HuH-7 (cell line): Measurements from ENCODE around the gene PGAP3.

Experiments used
- DNase-seq: peaks from one replicate; pipeline ENCODE4 v3.0.0; 2011; ENCODE audit warnings: low spot score

The PGAP3 gene

DNA sequence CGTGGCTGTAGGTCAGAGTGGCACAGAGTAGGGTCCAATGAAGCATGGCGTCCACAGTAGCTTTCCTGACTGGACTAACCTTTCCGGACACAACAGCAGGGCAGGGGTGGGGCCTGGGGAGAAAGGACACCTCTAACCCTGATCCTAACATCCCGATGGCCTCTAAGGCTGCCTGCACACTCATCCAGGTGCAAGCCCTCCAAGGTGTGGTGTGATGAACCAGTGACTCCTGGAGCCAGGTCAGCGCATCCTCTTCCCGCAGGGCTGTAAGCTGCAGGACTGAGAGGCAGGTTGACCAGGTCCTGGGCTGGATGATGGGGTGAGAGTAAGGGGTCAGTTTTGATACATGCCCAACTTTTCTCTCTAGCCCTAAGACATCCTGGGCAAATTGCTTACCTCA lies 8.9 kb upstream of the PGAP3 start:
- no peak for DNase-seq

DNA sequence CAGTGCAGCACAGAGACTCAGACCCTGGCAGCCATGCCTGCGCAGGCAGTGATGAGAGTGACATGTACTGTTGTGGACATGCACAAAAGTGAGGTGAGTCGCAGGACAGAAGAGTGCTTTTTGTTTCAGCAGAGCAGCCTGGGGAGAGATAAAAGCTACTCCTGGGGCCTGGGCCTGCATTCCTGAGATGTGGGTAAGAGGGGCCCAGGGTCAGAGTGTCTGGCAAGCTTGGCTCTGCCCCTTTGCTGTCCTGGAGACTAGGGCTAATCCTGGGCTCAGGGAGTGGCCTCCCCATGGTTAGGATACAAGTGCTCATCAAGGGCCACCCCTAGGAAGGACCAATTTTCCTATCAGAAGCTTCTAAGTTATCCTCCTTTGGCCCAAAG lies 7.2 kb upstream of the PGAP3 start:
- DNase-seq: no peak

DNA sequence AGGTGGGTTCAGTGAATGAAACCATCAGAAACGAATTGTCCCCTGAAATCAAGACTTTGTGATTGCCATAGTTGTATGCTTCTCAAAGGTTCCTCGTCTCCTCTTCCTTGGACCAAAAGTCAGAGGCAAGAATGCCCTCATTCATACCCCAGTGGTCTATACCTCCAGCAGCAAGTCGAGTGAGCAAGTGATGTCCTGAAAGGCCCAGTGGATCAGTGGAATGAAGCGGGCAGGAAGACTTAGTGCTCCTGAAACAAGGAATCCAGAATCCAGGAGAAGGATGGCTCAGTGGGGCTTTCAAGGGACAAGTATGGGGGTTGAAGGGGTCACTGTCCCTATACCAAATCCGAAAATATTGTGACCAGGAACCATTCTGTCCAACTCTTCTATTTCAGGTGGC lies 6.7 kb upstream of the PGAP3 start:
- DNase-seq: no peak

DNA sequence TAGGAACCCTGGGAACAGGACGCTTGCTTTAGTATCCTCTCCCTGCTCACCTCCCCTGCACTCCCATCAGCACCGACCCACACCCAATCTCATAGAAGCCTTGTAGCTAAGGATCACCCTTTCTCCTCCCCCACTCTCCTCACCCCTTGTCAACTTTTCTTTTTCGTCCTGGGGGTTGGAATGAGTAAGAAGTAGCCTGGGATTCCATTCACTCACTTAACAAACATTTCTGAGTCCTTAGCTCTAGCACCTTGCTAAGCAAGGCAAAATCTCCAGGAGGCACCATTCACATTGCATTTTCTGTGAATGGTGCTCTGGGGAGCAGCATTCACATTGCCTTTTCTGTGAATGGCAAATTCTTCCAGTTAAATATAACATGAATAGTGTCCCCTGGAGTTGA lies 1.1 kb upstream of the PGAP3 start:
- DNase-seq: no peak

DNA sequence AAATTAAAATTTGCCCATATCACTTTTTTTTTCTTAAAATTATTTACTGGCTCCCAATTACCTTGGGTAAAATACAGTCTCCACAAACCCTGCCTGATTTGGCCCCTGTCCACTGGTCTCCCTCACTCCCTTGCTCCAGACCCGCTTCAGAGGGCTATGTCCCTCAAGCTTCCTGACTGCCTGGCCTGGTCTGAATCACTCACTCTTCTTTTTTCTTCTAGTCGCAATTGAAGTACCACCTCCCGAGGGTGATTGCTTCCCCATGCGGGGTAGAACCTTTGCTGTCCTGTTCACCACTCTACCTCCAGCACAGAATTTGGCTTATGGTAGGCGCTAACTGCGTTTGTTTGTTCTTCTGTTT lies 598 bp upstream of the PGAP3 start:
- no peak for DNase-seq

DNA sequence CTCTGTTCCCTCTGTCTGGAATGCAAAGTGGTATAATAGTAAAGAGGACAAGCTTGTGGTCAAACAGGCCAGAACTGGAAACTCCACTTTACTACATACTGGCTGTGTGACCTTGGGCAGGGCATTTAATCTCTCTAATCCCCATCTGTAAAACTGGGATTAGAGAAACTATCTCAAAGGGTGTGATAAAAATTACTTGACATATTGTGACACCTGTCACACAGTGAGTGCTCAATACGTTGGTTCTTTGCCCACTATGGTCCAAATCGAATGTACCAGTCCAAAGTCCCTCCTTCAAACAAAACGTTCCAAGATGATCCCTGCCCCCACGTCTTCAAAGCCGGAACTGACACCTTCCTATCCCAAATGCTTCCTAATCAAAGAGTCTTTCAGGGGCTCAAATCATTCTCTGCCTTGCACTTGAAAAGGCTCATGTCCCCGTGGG lies 734 bp downstream of the PGAP3 start:
- no peak for DNase-seq

DNA sequence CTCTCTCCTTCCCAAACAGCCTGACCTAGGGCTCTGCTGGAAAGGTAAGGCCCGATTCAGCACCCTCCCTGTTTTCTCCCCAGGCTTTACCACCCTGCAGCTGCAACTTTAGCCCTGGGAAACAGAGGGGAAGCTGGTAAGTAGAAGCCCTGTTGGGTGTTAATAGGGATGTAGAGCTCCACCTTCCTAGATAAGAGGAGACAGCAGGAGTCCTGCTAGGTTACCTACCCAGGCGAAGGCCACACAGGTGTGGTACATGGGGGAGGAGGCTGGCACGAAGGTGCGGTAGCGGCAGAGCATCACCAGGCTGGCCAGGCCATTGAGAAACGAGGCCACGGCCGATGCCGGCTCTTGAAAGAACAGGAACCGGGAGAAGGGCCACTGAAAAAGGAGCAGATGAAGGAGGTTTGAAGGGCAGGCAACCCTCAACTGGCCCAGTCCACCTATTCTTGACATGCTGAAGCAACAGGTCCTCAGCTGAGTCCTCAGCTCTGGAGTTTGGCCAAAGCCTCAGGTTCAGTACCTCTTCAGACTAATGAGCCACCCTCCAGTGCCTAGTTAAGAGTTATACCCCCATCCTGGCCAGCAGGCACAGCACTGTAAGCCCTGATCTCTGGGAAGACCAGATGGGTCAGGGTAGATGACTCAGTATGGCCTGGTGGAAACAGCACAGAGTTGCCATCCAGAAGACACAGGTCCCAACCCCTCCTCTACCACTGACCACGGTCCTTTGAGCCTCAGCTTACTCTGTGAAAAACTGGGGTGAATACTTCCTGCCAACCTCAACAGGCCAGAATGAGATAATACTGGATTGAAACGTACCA lies 3.3 kb downstream of the PGAP3 start:
- DNase-seq: no peak

DNA sequence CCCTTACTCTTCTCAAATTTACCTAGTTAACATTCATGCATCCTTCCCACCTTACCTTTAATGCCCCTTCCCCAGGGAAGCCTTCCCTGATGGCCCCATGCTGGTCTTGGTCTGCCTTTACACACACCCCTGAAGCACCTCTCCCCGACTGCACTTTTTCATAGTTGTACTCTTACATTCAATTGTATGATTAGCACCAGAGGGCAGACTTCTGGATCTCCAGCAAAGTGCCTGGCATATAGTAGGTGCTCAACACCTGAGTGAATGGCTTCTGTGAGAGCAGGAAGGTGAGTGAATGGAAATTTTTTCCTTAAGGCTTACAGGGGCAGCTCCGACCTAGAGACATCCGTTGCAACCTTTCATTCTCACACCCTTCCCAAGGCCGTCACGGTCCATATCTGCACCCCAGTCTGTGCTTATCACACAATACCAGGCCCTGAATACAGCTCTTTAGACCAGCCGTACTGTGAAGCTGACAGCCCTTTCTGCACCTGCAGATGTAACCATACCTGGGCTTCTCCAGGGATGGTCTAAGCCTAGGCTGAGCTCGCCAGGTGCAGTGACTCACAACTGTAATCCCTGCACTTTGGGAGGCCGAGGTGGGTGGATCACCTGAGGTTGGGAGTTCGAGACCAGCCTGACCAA lies 4.4 kb downstream of the PGAP3 start:
- DNase-seq: no peak

DNA sequence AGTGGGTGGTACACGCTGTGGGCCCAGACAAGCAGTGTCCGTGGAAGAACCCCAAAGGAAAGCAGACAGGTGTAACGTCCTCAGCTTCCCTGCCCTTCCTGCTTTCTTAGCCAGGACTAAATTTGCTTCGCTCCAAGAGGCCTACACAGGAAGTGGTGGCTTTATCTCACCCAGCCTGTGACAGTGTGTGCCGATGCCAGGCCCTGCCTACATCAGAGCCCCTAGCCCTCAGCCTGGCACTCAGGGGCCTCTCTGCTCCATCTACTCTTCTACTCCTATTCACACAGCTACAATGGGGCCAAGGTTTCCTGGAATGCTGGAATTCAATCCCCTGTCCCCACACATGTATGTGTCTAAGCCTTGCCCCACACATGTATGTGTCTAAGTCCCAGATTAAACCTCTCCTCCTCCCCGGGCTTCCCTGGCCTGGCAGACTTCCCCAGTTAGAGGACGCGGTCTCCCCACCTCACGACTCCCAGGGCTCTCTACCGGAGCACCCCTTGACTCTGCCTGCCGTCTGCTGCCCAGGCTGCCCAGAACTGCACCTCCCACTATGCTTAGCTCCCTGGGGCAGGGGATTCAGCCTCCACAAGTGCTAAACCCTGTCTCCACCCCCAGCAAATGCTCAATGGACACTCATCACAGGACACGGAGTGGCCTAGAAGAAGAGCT lies 8.2 kb downstream of the PGAP3 start:
- no peak for DNase-seq

DNA sequence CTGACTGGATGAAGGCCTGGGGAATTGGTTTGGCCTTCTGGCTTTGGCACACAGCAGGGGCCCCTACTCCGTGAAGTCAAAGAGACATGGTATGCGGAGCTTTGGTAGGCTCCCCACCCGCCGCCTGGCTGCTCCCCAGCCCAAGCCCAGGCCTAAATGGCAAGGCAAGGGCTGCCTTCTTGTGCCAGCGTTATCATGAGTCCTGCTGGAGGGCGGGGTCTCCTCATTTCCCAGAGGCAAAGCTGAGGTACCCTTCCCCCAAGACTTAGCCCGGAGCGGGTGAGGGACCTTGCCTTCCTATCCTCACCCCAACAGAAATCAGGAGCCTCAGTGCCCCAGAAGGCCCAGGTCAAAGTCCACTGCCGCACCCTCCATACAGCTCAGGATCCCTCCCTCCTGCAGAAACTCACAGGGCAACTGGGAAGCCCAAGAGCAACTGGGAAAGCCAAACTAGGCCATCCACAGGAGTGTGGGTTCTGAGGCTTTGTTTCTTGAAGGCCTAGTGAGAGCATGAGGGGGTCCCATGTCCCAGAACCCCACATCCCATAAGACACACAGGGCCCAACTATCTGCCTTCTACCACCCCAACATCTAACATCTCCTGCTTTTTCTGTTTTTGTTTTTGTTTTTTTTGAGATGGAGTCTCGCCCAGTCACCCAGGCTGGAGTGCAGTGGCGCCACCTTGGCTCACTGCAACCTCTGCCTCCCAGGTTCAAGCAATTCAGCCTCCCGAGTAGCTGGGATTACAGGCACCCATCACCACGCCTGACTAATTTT lies 9.3 kb downstream of the PGAP3 start:
- no peak for DNase-seq

DNA sequence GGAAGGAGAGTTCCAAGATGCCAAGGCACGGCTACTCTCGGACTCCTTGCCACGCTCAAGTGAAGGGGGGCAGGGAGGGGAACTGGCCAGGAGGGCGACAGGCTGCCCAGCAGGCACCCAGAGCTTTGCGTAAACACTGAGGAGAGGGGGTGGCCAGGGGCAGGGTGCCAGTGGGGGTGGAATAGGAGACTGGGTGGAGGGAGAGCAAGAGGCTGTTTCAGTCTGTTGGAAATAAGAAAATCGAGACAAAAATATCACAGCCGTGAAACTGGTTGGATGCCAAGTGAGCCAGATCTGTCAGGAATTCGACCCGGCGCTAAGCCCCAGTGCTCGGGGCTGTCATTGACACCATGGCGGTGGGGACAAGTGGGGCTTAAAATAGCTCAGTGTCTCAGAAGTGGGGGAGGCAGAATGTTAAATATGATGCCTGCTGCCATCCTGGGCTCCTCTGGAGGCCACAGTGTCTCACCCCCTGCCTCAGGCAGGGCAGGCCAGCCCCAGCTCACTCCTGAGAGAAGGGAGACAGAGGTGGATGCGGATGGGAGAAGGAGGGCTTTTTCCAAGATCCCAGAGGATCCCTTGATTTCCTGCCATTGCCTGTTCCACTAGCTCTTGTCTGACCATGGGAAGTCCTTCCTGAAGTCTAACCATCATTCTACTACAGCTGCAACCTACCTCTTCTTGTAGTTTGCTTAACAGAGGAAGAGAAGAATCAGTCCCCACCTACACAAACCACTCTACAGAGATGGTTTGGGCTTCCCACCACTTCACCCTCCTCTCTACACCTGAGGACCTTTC lies 10.1 kb downstream of the PGAP3 start:
- DNase-seq: no peak

DNA sequence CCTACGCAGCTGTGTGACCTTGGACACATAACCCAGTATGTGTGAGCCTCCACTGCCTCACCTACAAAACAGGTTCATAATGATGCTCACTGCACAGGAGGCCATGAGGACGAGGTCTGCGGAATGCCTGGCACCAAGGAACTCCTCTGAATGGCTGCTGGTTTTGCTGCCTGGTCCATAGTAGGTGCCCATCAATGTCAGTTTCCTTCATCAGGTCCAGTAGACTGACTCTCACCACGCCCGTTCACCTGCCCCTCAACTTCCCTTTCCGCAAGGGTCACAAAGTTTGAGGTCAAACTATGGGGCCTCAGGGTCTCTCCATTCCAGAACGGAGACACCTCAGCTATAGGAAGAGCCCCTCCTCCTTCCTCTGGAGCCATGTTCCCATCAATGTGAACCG lies 10.8 kb downstream of the PGAP3 start:
- no peak for DNase-seq

DNA sequence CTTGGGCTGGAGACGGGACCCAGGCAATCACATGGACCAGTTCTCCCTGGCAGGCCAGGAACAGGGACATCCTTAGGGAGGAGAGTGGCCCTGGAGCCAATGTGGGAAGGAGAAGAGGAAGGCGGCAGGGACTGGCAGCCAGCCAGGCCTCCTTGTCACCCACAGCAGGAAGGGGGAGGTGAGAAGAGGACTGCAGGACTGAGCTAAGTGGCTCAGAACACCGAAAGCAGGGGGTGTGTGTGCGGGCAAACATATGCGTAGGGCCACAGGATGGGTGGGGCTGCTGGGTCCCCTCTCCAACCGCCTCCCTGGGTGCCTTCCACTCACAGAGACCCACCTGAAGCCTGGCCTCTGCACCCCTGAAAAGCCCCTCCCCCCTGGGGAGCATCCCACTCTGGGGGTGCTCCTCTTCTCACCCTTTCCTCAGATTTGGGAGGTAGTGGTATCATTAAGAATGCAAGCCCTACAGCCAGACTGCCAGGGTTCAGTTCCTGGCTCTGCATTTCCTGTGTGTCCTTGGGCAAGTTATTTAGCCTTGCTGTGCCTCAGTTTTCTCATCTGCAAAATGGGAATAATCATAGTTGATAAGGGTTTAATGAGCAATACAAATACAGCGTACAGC lies 11.5 kb downstream of the PGAP3 start:
- DNase-seq: no peak

DNA sequence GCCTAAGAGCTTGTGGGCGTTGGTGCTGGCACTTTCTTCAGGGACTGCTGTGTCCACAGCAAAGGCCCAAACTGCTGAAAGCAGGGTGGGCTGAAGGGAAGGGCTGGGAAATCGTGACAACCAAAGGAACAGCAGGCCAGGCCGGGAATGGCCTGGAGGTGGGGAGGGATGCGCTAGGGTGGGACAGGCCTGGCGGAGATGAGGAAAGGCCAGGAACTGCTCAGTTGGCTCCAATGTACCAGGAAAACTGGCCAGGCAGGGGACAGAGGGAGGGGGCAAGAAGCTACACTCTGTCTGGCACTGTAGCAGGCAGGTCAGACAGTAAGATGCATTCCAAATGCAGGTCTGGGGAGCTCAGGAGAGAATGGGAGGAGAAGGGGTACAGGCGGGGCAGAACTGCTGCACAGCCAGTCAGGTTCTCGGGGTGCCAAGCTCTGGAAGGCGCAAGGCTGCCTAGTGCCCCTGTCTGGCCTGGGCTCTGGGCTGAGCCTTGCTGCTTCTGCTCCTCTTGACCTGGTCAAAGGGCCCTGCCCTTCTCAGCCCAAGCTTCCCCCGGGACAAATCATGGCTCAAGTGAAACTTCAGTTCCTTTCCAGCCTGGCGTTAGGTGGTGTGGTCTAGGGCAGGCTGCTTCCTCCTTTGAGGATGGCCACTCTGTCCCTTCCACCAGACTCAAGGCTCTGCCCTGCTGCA lies 12.3 kb downstream of the PGAP3 start:
- DNase-seq: no peak

DNA sequence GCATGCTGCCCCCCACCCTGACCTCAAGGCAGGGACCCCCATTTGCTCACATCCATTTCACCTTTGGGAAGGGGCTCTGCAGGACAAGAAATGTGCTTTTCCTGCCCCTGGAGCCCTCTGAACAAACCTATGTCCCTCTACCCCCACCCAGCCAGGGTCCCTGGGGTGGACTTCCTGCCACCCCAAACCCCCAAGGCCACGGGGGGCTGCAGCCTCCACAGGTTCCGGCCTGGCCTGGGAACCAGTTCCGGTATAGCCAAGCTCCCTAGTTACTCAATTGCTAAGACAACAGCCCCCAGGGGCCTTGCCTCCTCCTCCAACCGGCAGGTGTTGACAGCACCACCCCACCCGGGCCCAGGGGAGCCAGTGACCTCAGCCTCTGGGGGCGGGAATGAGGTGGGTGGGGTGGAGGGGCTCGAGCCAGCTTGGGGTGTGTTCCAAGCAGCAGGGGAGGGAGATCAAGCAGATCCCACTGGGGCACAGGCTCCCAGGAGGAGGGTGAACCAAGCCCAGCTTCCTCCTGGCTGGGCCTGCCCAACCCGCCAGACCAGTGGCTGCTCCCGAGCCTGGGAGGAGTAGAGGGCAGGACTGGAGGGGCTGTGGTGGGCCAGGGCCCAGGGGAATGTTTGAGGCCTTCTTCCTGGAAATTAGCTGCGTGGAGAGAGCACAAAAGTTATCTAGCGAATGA lies 13.0 kb downstream of the PGAP3 start:
- no peak for DNase-seq

DNA sequence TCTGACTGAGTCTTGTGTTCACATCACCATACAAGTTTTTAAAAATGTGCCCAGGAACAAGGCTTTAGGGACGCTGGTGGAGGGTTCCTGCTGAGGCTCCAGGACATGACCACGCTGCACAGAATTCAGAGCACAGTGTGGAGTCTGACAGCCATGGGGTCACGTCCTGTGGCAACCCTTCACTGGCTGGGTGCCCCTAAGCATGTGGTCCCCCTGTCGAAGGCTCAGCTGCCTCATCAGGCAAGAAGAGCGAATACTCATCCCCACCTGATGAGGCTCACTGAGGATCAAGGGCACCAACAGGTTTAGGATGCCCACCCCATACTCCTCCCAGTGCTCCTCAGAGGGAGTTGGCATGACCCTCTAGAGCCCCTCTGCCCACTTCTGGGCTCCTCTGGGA lies 13.7 kb downstream of the PGAP3 start:
- DNase-seq: no peak

DNA sequence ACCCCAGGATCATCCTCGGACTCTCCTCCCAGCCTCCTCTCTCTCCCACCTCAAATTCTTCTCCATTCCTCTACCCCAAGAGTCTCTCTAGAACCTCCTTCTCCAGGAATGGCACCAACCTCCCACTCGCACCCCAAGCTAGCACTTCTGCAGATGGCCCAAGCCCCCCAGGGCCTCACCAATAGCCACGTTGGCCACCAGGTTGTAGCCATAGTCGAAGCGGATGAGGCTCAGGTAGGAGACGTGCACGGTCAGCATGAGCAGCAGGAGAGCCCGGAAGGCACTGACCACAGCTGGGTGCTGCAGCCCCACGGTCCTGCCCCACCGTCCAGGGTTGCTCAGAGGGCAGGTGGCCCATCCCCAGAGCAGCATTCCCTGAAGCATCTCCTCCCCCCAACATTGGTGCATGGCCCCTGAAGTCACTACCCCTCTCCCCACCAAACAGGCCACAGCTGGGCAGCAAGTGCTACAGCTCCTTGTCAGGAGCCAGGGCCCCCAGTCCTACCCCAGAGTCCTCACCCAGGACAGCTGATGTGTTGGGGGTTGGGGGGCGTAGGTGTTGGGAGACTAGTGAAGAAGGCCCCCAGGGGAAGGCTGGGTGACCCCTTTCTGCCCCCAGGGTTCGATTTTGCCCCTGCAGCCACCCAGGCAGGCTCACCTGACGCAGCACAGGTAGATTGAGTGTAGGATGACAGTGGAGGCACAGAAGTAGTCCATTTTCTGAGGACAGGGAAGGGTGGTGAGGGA lies 14.3 kb downstream of the PGAP3 start:
- DNase-seq: no peak

DNA sequence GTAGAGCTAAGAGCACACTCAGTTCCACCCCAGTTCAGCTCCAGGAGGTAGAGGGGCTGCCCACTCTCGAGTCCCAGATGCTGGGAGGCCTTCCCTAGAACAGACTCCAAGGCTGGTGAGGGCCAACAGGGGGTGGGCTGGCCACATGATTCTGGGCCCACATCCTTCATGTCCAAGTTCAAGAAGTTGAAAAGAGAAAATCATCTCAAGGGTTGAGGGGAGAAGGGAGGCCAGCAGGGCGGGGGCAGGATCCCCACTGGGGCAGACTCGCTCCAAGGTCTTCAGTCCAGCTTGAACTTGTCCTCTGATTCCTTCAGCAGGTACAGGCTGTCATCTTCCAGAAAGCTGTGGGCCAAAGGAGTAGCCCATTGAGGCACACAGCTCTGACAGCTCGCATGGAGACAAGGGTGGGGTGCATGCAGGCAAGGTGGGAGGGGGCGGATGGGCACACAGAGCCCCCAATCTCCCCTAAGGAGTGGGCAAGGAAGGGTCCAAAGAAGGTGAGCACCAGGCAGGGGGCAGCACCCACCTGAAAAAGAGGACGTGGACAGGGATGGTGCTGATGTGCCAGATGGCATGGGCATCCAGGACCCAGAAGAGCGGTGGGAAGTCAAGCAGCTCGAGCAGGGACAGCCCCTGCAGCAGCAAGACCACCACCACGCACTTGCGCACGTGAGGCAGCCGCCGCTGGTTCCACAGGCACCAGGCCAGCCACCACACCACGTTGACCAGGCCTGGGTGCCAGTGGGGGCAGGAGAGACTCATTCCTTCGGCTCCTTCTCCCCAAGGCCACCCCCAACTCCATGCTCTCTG lies 15.1 kb downstream of the PGAP3 start:
- no peak for DNase-seq
